DOHH2 (cell line): Measurements from ENCODE around the gene COPE.

ENCODE experiments used
- H3F3A ChIP-seq: fragments of 200-600 bp; sonication (generic), shearing (Covaris generic); 2 replicates; pipeline ENCODE4 v1.6.0; 2016; ENCODE audit warnings: antibody characterized with exemption, mild to moderate bottlenecking; ENCODE audit not compliant: control insufficient read depth, insufficient read depth
- H3K27ac ChIP-seq: fragments of 200-600 bp; sonication (generic); 2 replicates; pipeline ENCODE4 v1.5.1; 2014; ENCODE audit warnings: low read depth, mild to moderate bottlenecking, low read length, moderate library complexity
- H3K27me3 ChIP-seq: fragments of 200-600 bp; sonication (generic); 2 replicates; pipeline ENCODE4 v1.6.1; 2014; ENCODE audit warnings: mild to moderate bottlenecking, low read length, mixed read lengths; ENCODE audit not compliant: control insufficient read depth
- H3K36me3 ChIP-seq: fragments of 200-600 bp; sonication (generic); 2 replicates; pipeline ENCODE4 v1.6.1; 2014; ENCODE audit warnings: mild to moderate bottlenecking, low read length, moderate library complexity, mixed read lengths; ENCODE audit not compliant: control insufficient read depth
- H3K4me1 ChIP-seq: fragments of 200-600 bp; sonication (generic); 2 replicates; pipeline ENCODE4 v1.6.1; 2014; ENCODE audit warnings: mild to moderate bottlenecking, low read length, mixed read lengths; ENCODE audit not compliant: control insufficient read depth
- H3K4me2 ChIP-seq: fragments of 200-600 bp; sonication (generic); 2 replicates; pipeline ENCODE4 v1.6.0; 2014; ENCODE audit warnings: mild to moderate bottlenecking, low read length, moderate library complexity
- H3K4me3 ChIP-seq: fragments of 200-600 bp; sonication (generic); 2 replicates; pipeline ENCODE4 v1.5.1; 2014; ENCODE audit warnings: mild to moderate bottlenecking, low read length, mixed read lengths
- H3K79me2 ChIP-seq: fragments of 200-600 bp; sonication (generic); 2 replicates; pipeline ENCODE4 v1.6.1; 2014; ENCODE audit warnings: mild to moderate bottlenecking, low read length, mixed read lengths; ENCODE audit not compliant: control insufficient read depth
- H3K9me2 ChIP-seq: fragments of 200-600 bp; sonication (generic); replicated peaks from 2 replicates; pipeline ENCODE4 v1.6.1; 2014; ENCODE audit warnings: mild to moderate bottlenecking, low read length, mixed read lengths; ENCODE audit not compliant: control insufficient read depth
- H3K9me3 ChIP-seq: fragments of 200-600 bp; sonication (generic); 2 replicates; pipeline ENCODE4 v1.6.1; 2014; ENCODE audit warnings: antibody characterized with exemption, low read length, mixed read lengths; ENCODE audit not compliant: control insufficient read depth, insufficient read depth
- H4K20me1 ChIP-seq: fragments of 200-600 bp; sonication (generic); 2 replicates; pipeline ENCODE4 v1.6.0; 2014; ENCODE audit warnings: low read depth, mild to moderate bottlenecking, antibody characterized with exemption, low read length, moderate library complexity; ENCODE audit not compliant: control insufficient read depth, insufficient read depth
- EZH2phosphoT487 ChIP-seq: fragments of 200-600 bp; sonication (generic); IDR thresholded peaks from 2 replicates; pipeline ENCODE4 v1.6.1; 2017; ENCODE audit warnings: borderline replicate concordance, mild to moderate bottlenecking, antibody characterized with exemption, low read length, moderate library complexity, mixed read lengths
- TF ChIP-seq, protein P1 (sequence below): fragments of 200-600 bp; sonication (generic); IDR thresholded peaks from one replicate; pipeline ENCODE4 v1.5.1; 2014; ENCODE audit warnings: antibody characterized with exemption, mild to moderate bottlenecking, low read depth, low read length; ENCODE audit not compliant: poor library complexity, severe bottlenecking

Gene COPE

DNA sequence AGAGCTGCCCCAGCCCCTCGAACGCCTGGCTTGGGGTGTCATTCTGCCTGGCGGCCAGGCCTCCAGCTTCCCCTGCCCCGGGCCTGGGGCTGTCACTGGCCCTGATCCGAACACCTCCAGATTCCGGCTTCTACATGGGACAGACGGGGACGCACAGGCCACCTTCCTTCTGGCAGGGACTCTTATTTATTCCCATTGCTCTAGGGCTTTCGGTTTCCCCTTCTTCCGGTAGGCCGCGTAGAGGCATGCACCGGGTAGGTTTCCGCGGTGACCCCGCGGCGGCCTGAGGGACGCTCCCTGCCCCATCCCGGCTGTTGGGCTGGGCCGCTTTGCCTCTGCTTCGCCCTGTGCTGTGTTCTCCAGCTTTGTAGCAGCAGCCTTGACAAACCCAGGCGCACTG is 51.4 kb downstream of the COPE start:
- Histone ChIP-seq H3F3A (peaks cover 3% of the 10 kb centered on the region; the same call in 1 of the 2 replicates), H3K4me3 (no peak overlapping the region), H3K9me3 (no peaks in the 10 kb centered on the region), H3K27ac (no peak overlapping the region), H3K36me3 (peaks cover 59% of the 10 kb centered on the region), H3K79me2 (peaks cover 14% of the 10 kb centered on the region), H3K27me3 (no peaks in the 10 kb centered on the region), H3K4me2 (no peak overlapping the region), H4K20me1 (peaks cover 18% of the 10 kb centered on the region; the same call in 1 of the 2 replicates), H3K9me2 (no peaks in the 10 kb centered on the region), H3K4me1 (no peaks in the 10 kb centered on the region)
- TF ChIP-seq, protein P1, sequence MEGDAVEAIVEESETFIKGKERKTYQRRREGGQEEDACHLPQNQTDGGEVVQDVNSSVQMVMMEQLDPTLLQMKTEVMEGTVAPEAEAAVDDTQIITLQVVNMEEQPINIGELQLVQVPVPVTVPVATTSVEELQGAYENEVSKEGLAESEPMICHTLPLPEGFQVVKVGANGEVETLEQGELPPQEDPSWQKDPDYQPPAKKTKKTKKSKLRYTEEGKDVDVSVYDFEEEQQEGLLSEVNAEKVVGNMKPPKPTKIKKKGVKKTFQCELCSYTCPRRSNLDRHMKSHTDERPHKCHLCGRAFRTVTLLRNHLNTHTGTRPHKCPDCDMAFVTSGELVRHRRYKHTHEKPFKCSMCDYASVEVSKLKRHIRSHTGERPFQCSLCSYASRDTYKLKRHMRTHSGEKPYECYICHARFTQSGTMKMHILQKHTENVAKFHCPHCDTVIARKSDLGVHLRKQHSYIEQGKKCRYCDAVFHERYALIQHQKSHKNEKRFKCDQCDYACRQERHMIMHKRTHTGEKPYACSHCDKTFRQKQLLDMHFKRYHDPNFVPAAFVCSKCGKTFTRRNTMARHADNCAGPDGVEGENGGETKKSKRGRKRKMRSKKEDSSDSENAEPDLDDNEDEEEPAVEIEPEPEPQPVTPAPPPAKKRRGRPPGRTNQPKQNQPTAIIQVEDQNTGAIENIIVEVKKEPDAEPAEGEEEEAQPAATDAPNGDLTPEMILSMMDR: no peak
- no peak for TF ChIP-seq EZH2phosphoT487

- Histone ChIP-seq H4K20me1 (peaks cover 18% of the 10 kb centered on the region; the same call in 1 of the 2 replicates), H3F3A (peaks cover 3% of the 10 kb centered on the region; the same call in 1 of the 2 replicates), H3K27ac (no peak overlapping the region), H3K4me2 (no peak overlapping the region), H3K4me1 (no peaks in the 10 kb centered on the region), H3K36me3 (peaks cover 65% of the 10 kb centered on the region), H3K9me3 (no peaks in the 10 kb centered on the region), H3K9me2 (no peaks in the 10 kb centered on the region), H3K27me3 (no peaks in the 10 kb centered on the region), H3K79me2 (peaks cover 14% of the 10 kb centered on the region), H3K4me3 (no peak overlapping the region)
- TF ChIP-seq, protein P1: no peak
- TF ChIP-seq EZH2phosphoT487: no peak
Observed at GRCh38 chr19:18867199-18867598, 52.0 kb downstream of the COPE start.

DNA sequence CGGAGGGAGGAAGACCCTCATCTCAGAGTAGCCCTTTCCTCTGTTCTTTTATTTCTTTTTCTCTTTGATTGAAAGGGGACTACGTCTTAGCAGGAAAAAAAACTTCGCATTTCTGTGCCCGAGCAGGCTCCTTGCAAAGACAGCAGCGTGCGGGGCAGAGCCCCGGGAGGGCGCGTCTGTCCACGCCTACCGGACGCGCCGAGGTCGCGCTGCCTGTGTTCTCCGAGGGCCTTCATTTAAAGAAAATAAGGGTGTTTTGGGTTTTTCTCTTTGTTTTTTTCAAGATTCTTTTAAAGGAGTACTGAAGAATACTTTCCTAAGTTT is 52.4 kb downstream of the COPE start:
- no peaks in the 10 kb centered on the region for H3K9me3 ChIP-seq
- H3K27ac ChIP-seq: no peak overlapping the region
- H3K36me3 ChIP-seq: peaks cover 68% of the 10 kb centered on the region

More for the DNA sequence above, 52.4 kb downstream of the COPE start:
- Histone ChIP-seq H3K4me1 (no peaks in the 10 kb centered on the region), H3K79me2 (peaks cover 14% of the 10 kb centered on the region), H3K9me2 (no peaks in the 10 kb centered on the region), H3K27me3 (no peaks in the 10 kb centered on the region), H4K20me1 (peaks cover 18% of the 10 kb centered on the region; the same call in 1 of the 2 replicates), H3K4me2 (no peak overlapping the region), H3K4me3 (no peak overlapping the region), H3F3A (peaks cover 3% of the 10 kb centered on the region; the same call in 1 of the 2 replicates)
- no peak for TF ChIP-seq EZH2phosphoT487
- TF ChIP-seq, protein P1: peak; percentile 54
